DOHH2 (cell line): ENCODE results near the gene PHF21B.
"Not testable (repeated sequence)": the region's sequence is repeated elsewhere in the genome, so short reads cannot be mapped to it uniquely, and the experiment has no call there.

Experiments used
- H3F3A ChIP-seq: fragments of 200-600 bp; sonication (generic), shearing (Covaris generic); 2 replicates; pipeline ENCODE4 v1.6.0; 2016; ENCODE audit warnings: antibody characterized with exemption, mild to moderate bottlenecking; ENCODE audit not compliant: control insufficient read depth, insufficient read depth
- H3K27ac ChIP-seq: fragments of 200-600 bp; sonication (generic); 2 replicates; pipeline ENCODE4 v1.5.1; 2014; ENCODE audit warnings: low read depth, mild to moderate bottlenecking, low read length, moderate library complexity
- H3K27me3 ChIP-seq: fragments of 200-600 bp; sonication (generic); 2 replicates; pipeline ENCODE4 v1.6.1; 2014; ENCODE audit warnings: mild to moderate bottlenecking, low read length, mixed read lengths; ENCODE audit not compliant: control insufficient read depth
- H3K36me3 ChIP-seq: fragments of 200-600 bp; sonication (generic); 2 replicates; pipeline ENCODE4 v1.6.1; 2014; ENCODE audit warnings: mild to moderate bottlenecking, low read length, moderate library complexity, mixed read lengths; ENCODE audit not compliant: control insufficient read depth
- H3K4me1 ChIP-seq: fragments of 200-600 bp; sonication (generic); 2 replicates; pipeline ENCODE4 v1.6.1; 2014; ENCODE audit warnings: mild to moderate bottlenecking, low read length, mixed read lengths; ENCODE audit not compliant: control insufficient read depth
- H3K4me2 ChIP-seq: fragments of 200-600 bp; sonication (generic); 2 replicates; pipeline ENCODE4 v1.6.0; 2014; ENCODE audit warnings: mild to moderate bottlenecking, low read length, moderate library complexity
- H3K4me3 ChIP-seq: fragments of 200-600 bp; sonication (generic); 2 replicates; pipeline ENCODE4 v1.5.1; 2014; ENCODE audit warnings: mild to moderate bottlenecking, low read length, mixed read lengths
- H3K79me2 ChIP-seq: fragments of 200-600 bp; sonication (generic); 2 replicates; pipeline ENCODE4 v1.6.1; 2014; ENCODE audit warnings: mild to moderate bottlenecking, low read length, mixed read lengths; ENCODE audit not compliant: control insufficient read depth
- H3K9me2 ChIP-seq: fragments of 200-600 bp; sonication (generic); replicated peaks from 2 replicates; pipeline ENCODE4 v1.6.1; 2014; ENCODE audit warnings: mild to moderate bottlenecking, low read length, mixed read lengths; ENCODE audit not compliant: control insufficient read depth
- H3K9me3 ChIP-seq: fragments of 200-600 bp; sonication (generic); 2 replicates; pipeline ENCODE4 v1.6.1; 2014; ENCODE audit warnings: antibody characterized with exemption, low read length, mixed read lengths; ENCODE audit not compliant: control insufficient read depth, insufficient read depth
- H4K20me1 ChIP-seq: fragments of 200-600 bp; sonication (generic); 2 replicates; pipeline ENCODE4 v1.6.0; 2014; ENCODE audit warnings: low read depth, mild to moderate bottlenecking, antibody characterized with exemption, low read length, moderate library complexity; ENCODE audit not compliant: control insufficient read depth, insufficient read depth
- EZH2phosphoT487 ChIP-seq: fragments of 200-600 bp; sonication (generic); IDR thresholded peaks from 2 replicates; pipeline ENCODE4 v1.6.1; 2017; ENCODE audit warnings: borderline replicate concordance, mild to moderate bottlenecking, antibody characterized with exemption, low read length, moderate library complexity, mixed read lengths
- TF ChIP-seq, protein P1 (sequence below): fragments of 200-600 bp; sonication (generic); IDR thresholded peaks from one replicate; pipeline ENCODE4 v1.5.1; 2014; ENCODE audit warnings: antibody characterized with exemption, mild to moderate bottlenecking, low read depth, low read length; ENCODE audit not compliant: poor library complexity, severe bottlenecking

The PHF21B gene

DNA sequence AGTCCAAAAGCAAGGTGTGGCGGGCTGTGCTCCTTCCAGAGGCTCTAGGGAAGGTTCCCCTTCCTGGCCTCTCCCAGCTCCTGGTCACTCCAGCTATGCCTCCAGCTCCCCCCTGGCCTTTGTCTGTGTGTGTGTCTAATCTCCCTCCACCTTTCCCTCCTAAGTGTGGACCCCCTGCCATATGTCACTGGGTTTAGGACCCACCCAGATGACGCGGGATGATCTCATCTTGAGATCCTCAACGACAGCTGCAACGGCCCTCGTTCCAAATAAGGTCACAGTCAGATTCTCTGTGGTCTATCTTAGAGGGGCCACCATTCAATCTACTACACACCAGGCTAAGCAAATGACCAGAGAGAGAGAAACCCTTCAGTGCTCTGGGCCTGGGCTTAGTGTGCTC lies 149.5 kb downstream of the PHF21B start:
- H3F3A ChIP-seq, result no peaks in the 10 kb centered on the region
- no peaks in the 10 kb centered on the region for H3K9me2 ChIP-seq
- H3K9me3 ChIP-seq, result no peaks in the 10 kb centered on the region
- no peaks in the 10 kb centered on the region for H3K79me2 ChIP-seq
- TF ChIP-seq, protein P1, sequence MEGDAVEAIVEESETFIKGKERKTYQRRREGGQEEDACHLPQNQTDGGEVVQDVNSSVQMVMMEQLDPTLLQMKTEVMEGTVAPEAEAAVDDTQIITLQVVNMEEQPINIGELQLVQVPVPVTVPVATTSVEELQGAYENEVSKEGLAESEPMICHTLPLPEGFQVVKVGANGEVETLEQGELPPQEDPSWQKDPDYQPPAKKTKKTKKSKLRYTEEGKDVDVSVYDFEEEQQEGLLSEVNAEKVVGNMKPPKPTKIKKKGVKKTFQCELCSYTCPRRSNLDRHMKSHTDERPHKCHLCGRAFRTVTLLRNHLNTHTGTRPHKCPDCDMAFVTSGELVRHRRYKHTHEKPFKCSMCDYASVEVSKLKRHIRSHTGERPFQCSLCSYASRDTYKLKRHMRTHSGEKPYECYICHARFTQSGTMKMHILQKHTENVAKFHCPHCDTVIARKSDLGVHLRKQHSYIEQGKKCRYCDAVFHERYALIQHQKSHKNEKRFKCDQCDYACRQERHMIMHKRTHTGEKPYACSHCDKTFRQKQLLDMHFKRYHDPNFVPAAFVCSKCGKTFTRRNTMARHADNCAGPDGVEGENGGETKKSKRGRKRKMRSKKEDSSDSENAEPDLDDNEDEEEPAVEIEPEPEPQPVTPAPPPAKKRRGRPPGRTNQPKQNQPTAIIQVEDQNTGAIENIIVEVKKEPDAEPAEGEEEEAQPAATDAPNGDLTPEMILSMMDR, result no peak
- TF ChIP-seq EZH2phosphoT487, result no peak
- H4K20me1 ChIP-seq, result no peaks in the 10 kb centered on the region
- H3K4me3 ChIP-seq, result no peak overlapping the region
- no peaks in the 10 kb centered on the region for H3K36me3 ChIP-seq
- H3K27me3 ChIP-seq, result no peaks in the 10 kb centered on the region
- H3K4me2 ChIP-seq, result no peak overlapping the region
- no peak overlapping the region for H3K27ac ChIP-seq
- no peaks in the 10 kb centered on the region for H3K4me1 ChIP-seq

DNA sequence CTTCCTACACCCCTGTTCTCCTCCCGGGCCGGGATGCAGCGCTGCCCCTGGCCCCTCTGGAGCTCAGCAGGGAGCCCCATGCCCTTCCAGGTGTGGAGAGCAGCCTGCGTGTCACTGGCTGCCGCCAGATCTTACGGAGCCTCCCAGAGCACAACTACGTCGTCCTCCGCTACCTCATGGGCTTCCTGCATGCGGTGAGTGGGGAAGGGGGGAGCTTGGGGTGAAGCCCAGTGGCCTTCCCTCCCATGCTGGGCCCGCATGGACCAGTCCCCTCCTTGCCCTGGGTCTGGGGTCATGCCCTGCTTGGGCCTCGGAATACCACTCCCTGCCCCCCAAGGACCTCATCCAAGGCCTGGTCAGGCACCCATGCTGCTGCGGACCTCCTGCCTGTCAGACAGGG lies 150.2 kb downstream of the PHF21B start:
- no peak for TF ChIP-seq EZH2phosphoT487
- TF ChIP-seq, protein P1, result no peak
- Histone ChIP-seq H3K36me3 (no peaks in the 10 kb centered on the region), H3K4me2 (no peak overlapping the region), H3K27ac (no peak overlapping the region), H3K27me3 (no peaks in the 10 kb centered on the region), H4K20me1 (no peaks in the 10 kb centered on the region), H3K4me1 (no peaks in the 10 kb centered on the region), H3K9me3 (no peaks in the 10 kb centered on the region), H3K79me2 (no peaks in the 10 kb centered on the region), H3K9me2 (no peaks in the 10 kb centered on the region), H3F3A (no peaks in the 10 kb centered on the region), H3K4me3 (no peak overlapping the region)

DNA sequence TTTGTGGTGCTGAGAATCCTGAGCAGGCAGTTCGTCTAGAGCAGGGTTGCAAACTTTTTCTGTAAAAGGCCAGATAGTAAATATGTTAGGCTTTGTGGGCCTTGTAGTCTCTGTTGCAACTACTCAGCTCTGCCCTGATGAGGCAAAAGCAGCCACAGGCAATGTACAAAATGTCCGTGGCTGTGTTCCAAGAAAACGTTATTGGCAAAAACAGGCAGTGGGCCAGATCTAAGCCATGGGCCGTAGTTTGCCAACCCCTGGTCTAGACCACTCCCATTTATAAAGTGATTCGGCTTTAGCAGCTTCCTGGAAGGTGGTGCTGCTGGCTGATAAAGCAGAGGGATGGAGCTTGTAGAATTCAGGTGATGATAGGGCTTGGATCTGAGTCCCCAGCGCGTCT lies 151.0 kb downstream of the PHF21B start:
- not testable (repeated sequence) for H3F3A ChIP-seq, H3K9me3 ChIP-seq, H3K79me2 ChIP-seq, H3K36me3 ChIP-seq, H3K27ac ChIP-seq, H3K4me1 ChIP-seq, H3K4me2 ChIP-seq, H4K20me1 ChIP-seq, H3K9me2 ChIP-seq, H3K4me3 ChIP-seq, H3K27me3 ChIP-seq

DNA sequence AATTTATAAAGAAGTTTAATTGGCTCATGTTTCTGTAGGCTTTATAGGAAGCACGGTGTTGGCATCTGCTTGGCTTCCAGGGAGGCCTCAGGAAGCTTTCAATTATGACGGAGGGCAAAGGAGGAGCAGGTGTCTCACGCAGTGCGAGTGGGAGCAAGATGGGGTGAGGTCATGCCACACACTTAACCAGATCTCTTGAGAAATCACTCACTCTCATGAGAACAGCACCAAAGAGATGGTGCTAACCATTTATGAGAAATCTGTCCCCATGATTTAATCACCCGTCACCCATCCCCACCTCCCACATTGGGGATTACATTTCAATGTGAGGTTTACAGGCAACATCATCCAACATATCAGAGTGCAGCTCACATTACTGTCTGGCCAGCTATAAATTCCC lies 153.9 kb downstream of the PHF21B start:
- H3F3A ChIP-seq, result no peaks in the 10 kb centered on the region
- no peak overlapping the region for H3K4me3 ChIP-seq
- H3K36me3 ChIP-seq, result no peaks in the 10 kb centered on the region
- H3K79me2 ChIP-seq, result no peaks in the 10 kb centered on the region
- no peak for TF ChIP-seq EZH2phosphoT487
- TF ChIP-seq, protein P1, result no peak
- H3K9me2 ChIP-seq, result no peaks in the 10 kb centered on the region
- no peaks in the 10 kb centered on the region for H3K9me3 ChIP-seq
- no peak overlapping the region for H3K4me2 ChIP-seq
- no peaks in the 10 kb centered on the region for H3K4me1 ChIP-seq
- H4K20me1 ChIP-seq, result no peaks in the 10 kb centered on the region
- no peaks in the 10 kb centered on the region for H3K27me3 ChIP-seq
- no peak overlapping the region for H3K27ac ChIP-seq

DNA sequence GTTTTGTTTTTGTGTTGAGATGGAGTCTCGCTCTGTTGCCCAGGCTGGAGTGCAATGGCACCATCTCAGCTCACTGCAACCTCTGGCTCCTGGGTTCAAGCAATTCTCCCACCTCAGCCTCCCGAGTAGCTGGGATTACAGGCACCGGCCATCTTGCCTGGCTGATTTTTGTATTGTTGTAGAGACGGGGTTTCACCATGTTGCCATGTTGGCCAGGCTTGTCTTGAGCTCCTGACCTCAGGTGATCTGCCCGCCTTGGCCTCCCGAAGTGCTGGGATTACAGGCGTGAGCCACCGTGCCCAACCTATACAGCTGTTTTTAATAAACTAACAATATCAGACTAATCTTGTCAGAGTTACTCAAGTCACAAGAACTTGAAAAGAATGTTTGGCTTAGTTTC lies 155.2 kb downstream of the PHF21B start:
- H3K4me2 ChIP-seq, H3K27ac ChIP-seq, H4K20me1 ChIP-seq, H3F3A ChIP-seq, H3K79me2 ChIP-seq, H3K4me3 ChIP-seq, H3K4me1 ChIP-seq, H3K27me3 ChIP-seq, H3K9me2 ChIP-seq, H3K9me3 ChIP-seq, H3K36me3 ChIP-seq: not testable (repeated sequence)
